ENCODE results near the gene AGTRAP. TPM values are rescaled to one million over a fixed set of nuclear protein-coding genes. Genes with fewer than 3 reads are reported as not detected.
A peak's percentile ranks its signal among the peaks of the same experiment; 100 is the strongest.

Gene AGTRAP
- total RNA-seq, 1 donor from 2014 or later = 76.7 TPM

DNA sequence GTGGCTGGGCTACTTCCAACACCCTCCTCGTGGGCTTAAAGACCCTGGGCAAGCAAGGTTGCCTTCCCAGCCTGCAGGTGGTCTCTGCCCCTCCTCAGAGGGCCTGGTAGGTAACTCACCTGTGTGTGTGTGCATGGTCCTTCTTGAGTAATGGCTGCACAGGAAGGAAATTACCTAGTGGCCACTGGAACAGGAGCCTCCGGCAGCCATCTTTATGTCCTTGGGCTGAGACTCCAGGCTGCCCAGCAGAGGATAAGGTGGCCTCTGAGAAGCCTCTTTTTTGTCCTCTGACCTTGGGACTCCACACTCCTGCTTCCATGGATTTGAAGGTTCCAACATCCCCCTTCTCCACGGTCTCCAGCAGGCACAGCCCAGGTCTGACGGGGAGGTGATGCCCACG, 24.4 kb upstream of the AGTRAP start:
- Histone ChIP-seq H3K27me3 (ENCODE audit: control insufficient read depth, insufficient read depth, low read length) (peaks cover 38% of the 10 kb centered on the region), H3K36me3 (ENCODE audit: control insufficient read depth, insufficient read depth, low read length) (no peaks in the 10 kb centered on the region), H3K4me3 (ENCODE audit: low read depth, low read length) (no peak overlapping the region)
- TF ChIP-seq, protein P1, sequence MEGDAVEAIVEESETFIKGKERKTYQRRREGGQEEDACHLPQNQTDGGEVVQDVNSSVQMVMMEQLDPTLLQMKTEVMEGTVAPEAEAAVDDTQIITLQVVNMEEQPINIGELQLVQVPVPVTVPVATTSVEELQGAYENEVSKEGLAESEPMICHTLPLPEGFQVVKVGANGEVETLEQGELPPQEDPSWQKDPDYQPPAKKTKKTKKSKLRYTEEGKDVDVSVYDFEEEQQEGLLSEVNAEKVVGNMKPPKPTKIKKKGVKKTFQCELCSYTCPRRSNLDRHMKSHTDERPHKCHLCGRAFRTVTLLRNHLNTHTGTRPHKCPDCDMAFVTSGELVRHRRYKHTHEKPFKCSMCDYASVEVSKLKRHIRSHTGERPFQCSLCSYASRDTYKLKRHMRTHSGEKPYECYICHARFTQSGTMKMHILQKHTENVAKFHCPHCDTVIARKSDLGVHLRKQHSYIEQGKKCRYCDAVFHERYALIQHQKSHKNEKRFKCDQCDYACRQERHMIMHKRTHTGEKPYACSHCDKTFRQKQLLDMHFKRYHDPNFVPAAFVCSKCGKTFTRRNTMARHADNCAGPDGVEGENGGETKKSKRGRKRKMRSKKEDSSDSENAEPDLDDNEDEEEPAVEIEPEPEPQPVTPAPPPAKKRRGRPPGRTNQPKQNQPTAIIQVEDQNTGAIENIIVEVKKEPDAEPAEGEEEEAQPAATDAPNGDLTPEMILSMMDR (IDR thresholded peaks at IDR 0.05; ENCODE audit: insufficient read depth, low read length, poor library complexity, severe bottlenecking) = no peak
- DNase-seq (ENCODE audit: low read depth) = no peak

DNA sequence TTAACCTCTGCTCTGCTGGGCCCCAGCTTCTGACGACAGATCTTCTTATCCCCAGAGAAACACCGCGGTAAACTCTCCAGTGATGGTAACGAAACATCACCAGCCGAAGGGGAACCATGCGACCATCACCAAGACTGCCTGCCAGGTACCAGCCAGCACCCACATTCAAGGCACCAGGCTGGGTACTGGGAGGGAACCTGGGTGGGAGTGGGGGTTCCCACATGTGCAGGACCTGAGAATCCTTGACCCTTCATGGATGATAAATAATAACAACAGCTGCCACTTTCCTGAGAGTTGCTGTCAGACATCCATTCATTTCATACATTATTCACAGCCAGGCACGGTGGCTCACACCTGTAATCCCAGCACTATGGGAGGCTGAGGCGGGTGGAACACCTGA, 23.7 kb upstream of the AGTRAP start:
- no peak for DNase-seq (ENCODE audit: low read depth)
- Histone ChIP-seq H3K4me3 (ENCODE audit: low read depth, low read length) (no peak overlapping the region), H3K27me3 (ENCODE audit: control insufficient read depth, insufficient read depth, low read length) (peaks cover 36% of the 10 kb centered on the region), H3K36me3 (ENCODE audit: control insufficient read depth, insufficient read depth, low read length) (no peaks in the 10 kb centered on the region)
- TF ChIP-seq, protein P1 (IDR thresholded peaks at IDR 0.05; ENCODE audit: insufficient read depth, low read length, poor library complexity, severe bottlenecking) = no peak

DNA sequence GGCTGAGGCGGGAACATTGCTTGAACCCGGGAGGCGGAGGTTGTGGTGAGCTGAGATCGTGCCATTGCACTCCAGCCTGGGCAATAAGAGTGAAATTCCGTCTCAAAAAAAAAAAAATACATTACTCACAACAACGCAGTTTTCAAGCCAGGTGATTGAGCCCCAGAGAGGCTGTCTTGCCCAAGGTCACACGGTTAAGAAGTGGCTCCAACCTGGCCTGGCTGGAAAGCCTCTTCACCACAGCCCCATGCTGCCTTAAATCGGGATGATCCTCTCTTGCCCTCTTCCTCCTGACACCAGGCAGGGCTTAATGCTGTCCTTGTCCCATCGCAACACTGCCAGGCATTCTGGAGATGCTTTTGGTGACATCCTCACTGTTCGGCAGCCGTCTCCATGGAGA, 22.8 kb upstream of the AGTRAP start:
- peaks cover 27% of the 10 kb centered on the region for H3K27me3 ChIP-seq (ENCODE audit: control insufficient read depth, insufficient read depth, low read length)

DNA sequence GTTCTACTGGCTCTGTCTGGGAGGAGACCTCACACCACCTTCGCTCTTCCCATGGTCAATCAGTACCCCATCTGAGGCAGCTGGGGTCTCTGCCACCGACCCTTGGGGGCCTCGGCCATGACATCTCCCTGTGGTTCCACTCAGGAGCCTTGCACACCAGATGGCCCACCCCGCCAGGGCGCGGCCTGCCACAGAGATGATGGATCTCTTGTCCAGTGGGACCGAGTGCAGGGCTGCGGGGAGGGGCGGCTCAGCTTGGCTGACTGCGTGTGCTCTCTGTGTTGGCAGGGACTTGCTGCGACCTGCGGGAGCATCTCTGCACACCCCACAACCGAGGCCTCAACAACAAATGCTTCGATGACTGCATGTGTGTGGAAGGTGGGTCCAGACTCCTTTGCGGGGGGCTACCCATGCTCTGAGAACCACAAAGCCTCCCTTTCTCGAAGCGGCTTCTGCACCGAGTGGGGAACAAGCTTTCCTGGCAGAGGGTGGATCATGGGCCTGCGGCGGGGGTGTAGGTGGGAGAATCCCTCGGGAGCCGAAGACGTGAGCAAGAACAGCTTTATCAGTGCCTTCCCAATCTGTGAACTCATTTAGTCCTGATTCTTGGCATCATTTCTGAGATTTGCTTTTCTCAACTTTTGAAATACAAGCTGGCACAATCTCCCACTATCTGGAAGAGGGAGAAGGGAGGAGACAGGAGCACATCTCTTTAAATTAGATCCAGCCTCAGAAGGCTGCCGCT, 20.9 kb upstream of the AGTRAP start:
- no peak for DNase-seq (ENCODE audit: low read depth)
- no peaks in the 10 kb centered on the region for H3K36me3 ChIP-seq (ENCODE audit: control insufficient read depth, insufficient read depth, low read length)
- H3K4me3 ChIP-seq (ENCODE audit: low read depth, low read length) = no peak overlapping the region
- TF ChIP-seq, protein P1 (IDR thresholded peaks at IDR 0.05; ENCODE audit: insufficient read depth, low read length, poor library complexity, severe bottlenecking) = no peak
- peaks cover 28% of the 10 kb centered on the region for H3K27me3 ChIP-seq (ENCODE audit: control insufficient read depth, insufficient read depth, low read length)

More for the DNA sequence above, 22.8 kb upstream of the AGTRAP start:
- no peak for DNase-seq (ENCODE audit: low read depth)
- H3K36me3 ChIP-seq (ENCODE audit: control insufficient read depth, insufficient read depth, low read length) = no peaks in the 10 kb centered on the region
- no peak overlapping the region for H3K4me3 ChIP-seq (ENCODE audit: low read depth, low read length)
- TF ChIP-seq, protein P1 (IDR thresholded peaks at IDR 0.05; ENCODE audit: insufficient read depth, low read length, poor library complexity, severe bottlenecking) = no peak

DNA sequence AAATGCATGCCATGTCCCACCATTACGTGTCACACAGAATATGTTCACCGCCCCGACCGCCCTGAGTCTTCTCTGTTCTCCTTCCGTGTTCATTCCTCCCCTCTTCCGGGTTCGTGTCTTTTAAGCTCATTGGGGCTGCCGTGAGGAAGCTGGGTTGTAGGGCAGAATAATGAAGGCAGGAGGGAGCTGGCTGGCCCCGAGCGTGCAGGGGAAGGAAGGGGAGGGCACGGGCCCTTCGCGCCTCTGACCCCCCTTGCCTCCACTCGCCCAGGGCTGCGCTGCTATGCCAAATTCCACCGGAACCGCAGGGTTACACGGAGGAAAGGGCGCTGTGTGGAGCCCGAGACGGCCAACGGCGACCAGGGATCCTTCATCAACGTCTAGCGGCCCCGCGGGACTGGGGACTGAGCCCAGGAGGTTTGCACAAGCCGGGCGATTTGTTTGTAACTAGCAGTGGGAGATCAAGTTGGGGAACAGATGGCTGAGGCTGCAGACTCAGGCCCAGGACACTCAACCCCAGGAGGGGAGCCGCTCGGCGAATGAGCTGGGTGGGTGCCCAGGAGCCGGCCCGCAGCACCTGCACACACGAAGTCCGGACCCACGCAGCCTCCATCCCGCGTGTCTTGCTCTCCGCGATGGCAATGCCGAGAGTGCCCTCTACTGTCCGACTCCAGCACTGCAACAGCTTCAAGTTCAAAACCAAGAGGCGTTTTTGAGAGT, 16.5 kb upstream of the AGTRAP start:
- TF ChIP-seq, protein P1 (IDR thresholded peaks at IDR 0.05; ENCODE audit: insufficient read depth, low read length, poor library complexity, severe bottlenecking) = peak; percentile 98
- Histone ChIP-seq H3K27me3 (ENCODE audit: control insufficient read depth, insufficient read depth, low read length) (peaks cover 20% of the 10 kb centered on the region), H3K36me3 (ENCODE audit: control insufficient read depth, insufficient read depth, low read length) (no peaks in the 10 kb centered on the region), H3K4me3 (ENCODE audit: low read depth, low read length) (peak overlapping the region; percentile 1)
- no peak for DNase-seq (ENCODE audit: low read depth)
